DMS 273 (cell line): ENCODE results near the gene DDC.

Experiments used
- DNase-seq: peaks from one replicate; lab custom pipeline; 2025; ENCODE audit not compliant: unreplicated experiment; lab: John Stamatoyannopoulos, UW

The DDC gene

GRCh38 chr7:50564640-50565558, at the start of gene DDC:
Gene DDC (minus strand): TSS chr7:50565405. CDS start chr7:50544085, 21,320 bp downstream.
- no peak for DNase-seq

- DNase-seq, result no peak
These were observed 48.3 kb upstream of the DDC start for GRCh38 chr7:50613473-50613872.

- DNase-seq, result no peak
These were observed 47.5 kb upstream of the DDC start for GRCh38 chr7:50612704-50613103.

GRCh38 chr7:50610521-50611277, 45.5 kb upstream of the DDC start:
- no peak for DNase-seq

GRCh38 chr7:50608196-50608906, 43.1 kb upstream of the DDC start:
- no peak for DNase-seq

GRCh38 chr7:50607524-50608125, 42.4 kb upstream of the DDC start:
- DNase-seq, result no peak

GRCh38 chr7:50605059-50605458, 39.9 kb upstream of the DDC start:
- no peak for DNase-seq

- DNase-seq, result no peak
These were observed 38.1 kb upstream of the DDC start for GRCh38 chr7:50603287-50603686.

GRCh38 chr7:50599385-50599784, 34.2 kb upstream of the DDC start:
- DNase-seq, result no peak

- DNase-seq, result no peak
These were observed 33.5 kb upstream of the DDC start for GRCh38 chr7:50598460-50599343.

- no peak for DNase-seq
These were observed 31.3 kb upstream of the DDC start for GRCh38 chr7:50596484-50596883.

GRCh38 chr7:50595491-50596102, 30.4 kb upstream of the DDC start:
- peak; percentile 52 for DNase-seq

GRCh38 chr7:50594734-50595485, 29.7 kb upstream of the DDC start:
- DNase-seq, result no peak

GRCh38 chr7:50594136-50594535, 28.9 kb upstream of the DDC start:
- DNase-seq, result no peak

- no peak for DNase-seq
These were observed 27.7 kb upstream of the DDC start for GRCh38 chr7:50592940-50593339.

- DNase-seq, result no peak
These were observed 26.6 kb upstream of the DDC start for GRCh38 chr7:50591480-50592438.

GRCh38 chr7:50591098-50591479, 25.9 kb upstream of the DDC start:
- DNase-seq, result no peak

GRCh38 chr7:50590535-50590934, 25.3 kb upstream of the DDC start:
- DNase-seq, result no peak
